DLD1 (cell line): ENCODE measurements around the gene EPHA8.

Source experiments
- in situ Hi-C: cut with HindIII; loops from 2 replicates; pipeline ENCODE4 v1.10.0; 2017; ENCODE audit warnings: low sequenced_read_pairs

Gene EPHA8

DNA sequence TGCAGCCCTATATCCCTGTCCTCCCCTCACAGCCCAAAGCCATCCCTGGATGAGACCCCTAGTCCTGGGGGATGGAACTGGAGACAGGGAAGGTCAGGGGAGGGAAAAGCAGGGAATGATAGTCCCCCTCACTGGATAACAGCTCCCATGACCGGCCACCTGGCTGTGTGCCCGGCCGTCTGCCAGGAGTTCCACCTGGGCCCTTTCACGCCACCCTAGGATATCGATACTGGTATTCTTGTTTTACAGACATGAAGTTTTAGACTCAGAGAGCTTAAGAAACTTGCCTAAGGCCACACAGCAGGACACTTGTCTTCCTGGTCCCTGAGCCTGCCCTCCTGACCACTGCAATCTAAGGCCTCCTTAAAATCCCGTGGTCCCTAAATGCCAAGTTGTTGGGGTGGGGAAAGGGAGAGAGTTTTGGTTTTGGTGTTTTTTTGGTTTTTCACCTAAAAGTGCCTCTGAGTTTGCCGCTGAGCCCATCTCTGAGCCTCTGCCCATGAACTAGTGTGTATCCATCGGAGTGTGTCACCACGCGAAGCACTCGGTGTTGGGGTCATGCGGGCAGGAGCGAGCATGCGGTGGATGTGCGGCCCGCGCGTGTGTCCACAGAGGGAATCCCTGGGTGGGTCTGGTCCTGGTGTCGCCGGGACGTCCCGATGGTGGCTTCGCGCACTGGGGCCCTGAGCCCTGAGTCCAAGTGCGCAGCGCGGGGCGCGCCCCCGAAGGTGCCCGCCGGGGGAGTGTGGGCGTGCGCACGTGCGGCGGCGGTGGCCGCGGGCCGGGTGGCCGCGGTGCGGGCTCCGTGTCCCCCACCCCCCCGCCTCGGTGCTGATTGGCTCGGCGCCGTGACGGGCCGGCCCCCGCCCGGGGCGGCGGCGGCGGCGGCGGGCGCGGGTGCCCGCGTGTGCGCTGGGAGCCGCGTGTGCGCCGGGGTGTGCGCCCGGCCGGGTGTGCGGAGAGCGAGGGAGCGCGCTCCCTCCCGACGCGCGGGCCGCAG, at the start of gene EPHA8:
Gene EPHA8, plus strand, starts transcription at position 906 of the 1,000 bp plus-strand sequence. CDS start 147 bp downstream, outside the sequence.
- in situ Hi-C loops = no loop called here

GRCh38 chr1:22516906-22517571, 46.2 kb upstream of the EPHA8 start:
- in situ Hi-C loops = no loop called here

- in situ Hi-C loops = no loop called here
These were observed 45.3 kb upstream of the EPHA8 start for GRCh38 chr1:22517956-22518355.

GRCh38 chr1:22518379-22518778, 44.9 kb upstream of the EPHA8 start:
- in situ Hi-C loops = no loop called here

- in situ Hi-C loops = no loop called here
These were observed 42.4 kb upstream of the EPHA8 start for GRCh38 chr1:22520871-22521270.

DNA sequence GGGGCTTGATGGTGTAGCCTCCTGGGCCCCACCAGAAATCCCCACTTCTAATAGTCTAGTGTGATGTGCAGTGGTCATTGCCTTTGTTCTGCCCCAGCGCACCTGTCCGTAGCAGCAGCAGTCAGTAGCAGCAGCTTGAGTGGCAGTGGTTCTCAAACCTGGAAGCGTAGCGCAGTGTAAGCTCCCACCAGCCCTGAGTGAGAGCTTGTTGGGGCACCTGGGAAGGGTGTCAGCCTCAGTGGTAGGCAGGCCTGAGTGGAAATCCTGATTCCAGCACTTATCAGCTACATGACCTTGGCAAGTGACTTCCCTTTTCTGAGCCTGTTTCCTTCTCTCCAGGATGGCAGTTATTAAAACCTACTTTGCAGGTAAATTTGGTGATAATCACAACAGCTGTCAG, 41.6 kb upstream of the EPHA8 start:
- in situ Hi-C loops = no loop called here

DNA sequence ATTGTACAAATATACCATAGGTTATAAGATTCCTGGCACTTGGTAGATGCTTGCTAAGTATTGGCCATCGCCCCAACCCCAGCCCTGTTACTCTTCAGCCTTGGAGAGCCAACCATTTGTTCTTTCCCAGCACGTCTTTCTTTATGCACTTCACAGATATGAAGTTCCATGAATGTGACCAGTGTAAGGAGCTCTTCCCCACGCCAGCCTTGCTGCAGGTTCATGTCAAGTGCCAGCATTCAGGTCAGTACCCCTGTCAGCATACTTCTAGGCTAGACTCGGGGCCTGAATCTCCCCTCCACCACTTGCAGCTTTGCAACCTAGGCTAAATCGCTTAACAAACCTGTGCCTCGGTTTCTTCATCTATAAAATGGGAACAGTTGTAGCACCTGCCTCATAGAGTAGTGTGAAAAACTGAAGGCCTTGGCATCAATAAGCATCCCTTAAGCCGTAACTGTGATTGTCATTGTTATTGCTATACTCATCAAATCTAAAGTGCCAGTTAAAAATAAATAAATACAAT, 41.0 kb upstream of the EPHA8 start:
- in situ Hi-C loops = no loop called here

DNA sequence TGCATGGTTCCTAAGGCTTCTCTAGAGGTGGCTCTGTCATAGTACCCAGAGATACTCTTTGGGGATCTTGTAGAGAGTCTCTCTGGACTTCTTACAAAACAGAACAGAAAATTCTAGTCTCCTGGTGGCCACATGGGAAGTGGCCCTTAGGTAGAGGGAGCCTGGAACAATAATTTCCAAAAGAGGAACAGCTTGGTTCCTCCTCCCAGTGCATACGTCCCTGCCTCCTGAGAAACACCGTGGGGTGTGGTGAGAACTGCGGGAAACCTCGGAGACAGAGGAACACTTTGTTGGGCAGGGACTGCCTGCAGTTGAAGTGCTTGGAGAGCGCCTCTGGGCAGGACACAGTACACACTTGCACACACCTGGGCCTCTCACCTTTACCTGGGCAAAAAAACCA, 38.8 kb upstream of the EPHA8 start:
- in situ Hi-C loops = no loop called here

GRCh38 chr1:22525211-22525610, 38.1 kb upstream of the EPHA8 start:
- in situ Hi-C loops = no loop called here

DNA sequence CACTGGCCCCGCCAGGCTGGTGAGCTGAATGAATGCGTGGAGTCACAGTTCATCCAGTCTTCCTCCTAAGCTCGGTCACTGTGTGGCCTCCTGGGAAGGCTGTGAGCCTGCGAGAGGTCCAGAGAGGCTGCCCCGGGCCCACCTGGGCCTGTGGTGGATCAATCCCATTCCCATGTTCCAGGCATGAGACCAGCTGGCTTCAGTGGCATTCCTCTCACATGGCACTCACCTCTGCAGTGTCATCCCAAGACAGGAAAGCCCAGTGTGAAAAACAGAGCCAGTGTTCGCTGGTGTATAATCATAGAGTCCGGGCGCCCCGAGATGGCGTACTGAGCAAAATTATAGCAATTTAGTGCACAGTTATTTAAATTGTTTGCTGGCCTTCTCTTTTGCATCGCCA, 37.6 kb upstream of the EPHA8 start:
- in situ Hi-C loops = no loop called here

GRCh38 chr1:22526098-22526497, 37.2 kb upstream of the EPHA8 start:
- in situ Hi-C loops = no loop called here

DNA sequence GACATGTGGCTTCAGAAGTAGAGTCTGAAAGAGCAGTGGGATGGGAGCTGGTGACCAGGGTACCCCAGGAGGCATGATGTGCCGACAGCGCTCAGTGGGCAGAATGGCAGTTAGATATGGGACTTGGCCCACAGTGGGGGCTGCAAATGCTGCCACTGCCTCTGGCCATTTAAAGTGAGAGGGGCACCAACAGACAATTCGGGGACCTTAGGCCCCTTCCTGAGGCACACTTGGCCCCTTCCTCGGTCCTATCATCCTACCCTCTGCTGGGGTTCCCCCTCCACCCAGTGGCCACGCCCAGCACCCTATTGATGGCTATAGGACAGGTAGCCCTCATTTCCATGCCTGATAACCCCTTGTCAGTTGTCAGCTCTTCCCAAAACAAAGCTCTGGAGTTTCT, 36.6 kb upstream of the EPHA8 start:
- in situ Hi-C loops = no loop called here

DNA sequence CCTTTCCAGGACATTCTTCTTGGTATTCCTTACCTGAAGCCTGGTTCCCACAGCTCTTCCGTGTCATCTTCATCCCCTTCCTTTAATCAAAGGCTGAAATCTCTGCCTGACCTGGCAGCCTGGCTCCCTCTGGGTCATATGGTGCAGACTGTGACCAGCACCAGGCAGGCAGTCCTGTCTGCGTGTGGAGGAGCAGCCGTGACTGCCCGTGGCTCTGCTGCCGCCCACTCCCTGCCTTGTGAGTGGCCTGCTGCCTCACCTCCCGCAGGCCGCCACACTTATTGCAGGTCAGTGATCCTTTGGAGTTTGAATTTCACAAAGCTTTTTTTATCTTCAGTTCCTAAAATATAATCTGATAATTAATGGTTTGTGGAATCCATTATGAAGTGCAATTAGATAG, 36.2 kb upstream of the EPHA8 start:
- in situ Hi-C loops = no loop called here

GRCh38 chr1:22527555-22528296, 35.6 kb upstream of the EPHA8 start:
- in situ Hi-C loops = no loop called here

DNA sequence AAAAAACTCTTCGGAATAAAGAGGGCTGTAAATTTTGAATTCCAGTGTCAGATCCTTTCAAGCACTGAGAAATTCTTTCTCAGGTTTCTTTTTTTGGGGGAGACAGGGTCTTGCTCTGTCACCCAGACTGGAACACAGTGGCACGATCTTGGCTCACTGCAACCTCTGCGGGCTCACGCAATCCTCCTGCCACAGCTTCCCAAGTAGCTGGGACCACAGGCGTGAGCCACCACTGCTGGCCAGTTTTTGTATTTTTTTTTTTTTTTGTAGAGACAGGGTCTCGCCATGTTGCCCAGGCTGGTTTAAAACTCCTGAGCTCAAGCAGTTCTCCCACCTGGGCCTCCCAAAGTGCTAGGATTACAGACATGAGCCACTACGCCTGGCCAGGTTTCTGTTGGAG, 34.8 kb upstream of the EPHA8 start:
- in situ Hi-C loops = no loop called here

DNA sequence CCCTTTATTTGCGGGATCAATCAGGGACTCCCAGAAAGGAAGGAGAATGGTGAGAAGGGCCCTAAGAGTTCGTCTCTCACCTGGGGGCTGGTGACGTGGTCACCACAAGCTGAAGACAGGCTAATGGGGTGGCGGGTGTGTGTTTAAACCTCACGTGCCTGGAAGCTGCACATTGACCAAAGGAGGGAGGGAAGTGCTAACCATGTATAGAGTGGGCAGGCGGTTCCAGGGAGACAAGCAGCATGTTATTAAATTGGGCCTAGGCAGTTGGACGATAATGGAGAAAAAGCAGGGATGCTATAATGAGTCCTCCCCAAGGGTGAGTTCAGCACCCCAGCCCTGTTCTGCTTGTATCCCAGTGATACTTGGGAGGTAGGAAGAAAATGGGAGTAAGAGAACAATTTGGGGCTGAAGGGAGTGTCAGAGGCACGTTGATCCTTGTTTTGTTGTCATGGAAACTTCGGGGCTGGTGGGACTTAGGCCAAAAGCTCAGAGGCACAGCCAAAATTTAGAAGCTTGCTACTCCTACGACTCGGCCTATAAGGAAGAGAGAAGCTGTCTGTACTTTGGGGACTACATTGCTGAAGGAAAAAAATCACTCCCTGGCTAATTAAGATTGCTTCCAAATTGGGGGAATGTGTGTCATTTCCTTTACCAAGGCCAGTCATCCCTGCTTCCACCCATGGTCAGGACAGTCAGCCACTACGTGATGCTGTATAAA, 33.2 kb upstream of the EPHA8 start:
- in situ Hi-C loops = no loop called here

- in situ Hi-C loops = no loop called here
These were observed 32.6 kb upstream of the EPHA8 start for GRCh38 chr1:22530715-22531114.

GRCh38 chr1:22531251-22531650, 32.0 kb upstream of the EPHA8 start:
- in situ Hi-C loops = no loop called here

GRCh38 chr1:22533244-22533895, 29.9 kb upstream of the EPHA8 start:
- in situ Hi-C loops = no loop called here

DNA sequence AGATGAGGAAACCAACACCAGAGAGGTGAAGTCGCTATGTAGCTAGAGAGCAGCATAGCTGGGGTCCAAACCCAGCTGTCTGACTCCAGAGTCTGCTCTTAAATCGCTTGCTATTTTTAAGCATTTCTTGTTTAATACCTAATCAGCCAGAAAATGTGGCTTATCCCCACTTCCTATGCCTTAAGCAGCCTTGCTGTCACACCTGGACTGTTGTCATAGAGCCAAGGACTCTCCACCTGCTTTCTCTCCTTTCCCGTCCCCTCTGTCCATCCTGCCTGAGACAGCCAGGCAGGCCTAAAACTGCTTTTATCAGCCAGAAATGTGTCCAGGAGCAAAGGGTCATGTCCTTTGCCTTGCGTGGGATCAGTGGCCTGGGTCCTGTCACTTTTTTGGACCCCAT, 28.3 kb upstream of the EPHA8 start:
- in situ Hi-C loops = no loop called here
